ENCODE measurements around the gene FGF9. TPM values are rescaled to one million over a fixed set of nuclear protein-coding genes. Genes with fewer than 3 reads are reported as not detected.

FGF9 gene
- total RNA-seq, 2 experiments from 2014 or later: 0.19 TPM; not detected in 1

DNA sequence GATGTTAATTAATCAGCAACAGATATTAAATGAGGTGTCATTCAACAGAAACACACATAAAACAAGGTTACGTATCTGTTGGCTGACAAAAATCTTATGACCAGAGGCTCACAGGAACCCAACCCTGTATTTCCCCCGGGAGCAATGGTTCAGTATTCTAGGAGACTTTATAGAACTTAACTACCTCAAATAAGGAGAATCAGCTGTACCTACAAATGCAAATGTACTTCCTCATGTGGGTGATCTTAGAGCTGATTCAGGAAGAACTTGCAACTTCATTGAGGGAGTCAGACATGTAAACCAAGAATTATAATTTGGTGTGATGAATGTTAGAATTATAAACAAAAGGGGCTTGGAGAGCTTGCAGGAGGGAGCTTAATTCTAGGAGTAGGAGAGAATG, 20.1 kb downstream of the FGF9 start:
- ATAC-seq: no peak
- CTCF ChIA-PET: interaction anchor here (0.8 kb wide), 1 partner anchor 10 kb away, joined by 3 read pairs; no protein-coding TSS in a partner anchor
- Mint-ChIP-seq H3K4me1 (peaks cover 10% of the 10 kb centered on the region), H3K27ac (no peak overlapping the region), H3K36me3 (ENCODE audit: low read depth) (no peaks in the 10 kb centered on the region), H3K4me3 (no peak overlapping the region), H3K9me3 (ENCODE audit: low read depth) (no peaks in the 10 kb centered on the region), H3K27me3 (peaks cover 13% of the 10 kb centered on the region)
- DNase-seq: no peak
- POLR2A ChIA-PET: no interaction called here
- intact Hi-C loops (cut with DNase I, micrococcal nuclease): no loop called here

- no peaks in the 10 kb centered on the region for H3K36me3 Mint-ChIP-seq (ENCODE audit: low read depth)
These were observed 20.6 kb downstream of the FGF9 start for GRCh38 chr13:21691500-21691899.

DNA sequence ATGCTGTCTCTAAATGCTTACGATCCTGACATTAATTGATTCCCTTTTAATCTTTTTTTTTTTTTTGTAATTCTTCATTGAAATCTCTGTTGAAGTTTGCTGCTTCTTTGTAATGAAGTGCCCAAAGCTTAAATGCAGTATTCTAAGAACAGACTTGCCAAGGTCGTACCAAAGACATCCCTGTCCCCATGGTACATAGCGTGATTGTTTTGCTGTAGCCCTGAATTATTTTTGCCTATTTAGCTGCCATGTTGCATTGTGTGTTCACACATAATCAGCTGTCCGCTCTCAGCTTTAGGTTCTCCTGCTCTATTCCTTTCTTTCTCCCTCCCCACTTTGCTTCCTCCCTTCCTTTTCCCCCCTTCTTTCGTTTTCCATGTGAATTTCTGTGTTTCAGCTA, 21.1 kb downstream of the FGF9 start:
- H3K36me3 Mint-ChIP-seq (ENCODE audit: low read depth): no peaks in the 10 kb centered on the region
- intact Hi-C loops (cut with DNase I, micrococcal nuclease): no loop called here
- no peak for ATAC-seq
- no peak overlapping the region for H3K4me3 Mint-ChIP-seq
- no peak overlapping the region for H3K27ac Mint-ChIP-seq
- H3K4me1 Mint-ChIP-seq: peaks cover 2% of the 10 kb centered on the region
- H3K27me3 Mint-ChIP-seq: peaks cover 13% of the 10 kb centered on the region
- no peak for DNase-seq
- ChIA-PET CTCF (interaction anchor here (0.6 kb wide), 1 partner anchor 68 kb away, joined by 4 read pairs; no protein-coding TSS in a partner anchor), POLR2A (interaction anchor here (0.7 kb wide), 1 partner anchor 361 kb away, joined by 3 read pairs; no protein-coding TSS in a partner anchor)
- H3K9me3 Mint-ChIP-seq (ENCODE audit: low read depth): no peaks in the 10 kb centered on the region

More at GRCh38 chr13:21691500-21691899, 20.6 kb downstream of the FGF9 start:
- no peaks in the 10 kb centered on the region for H3K9me3 Mint-ChIP-seq (ENCODE audit: low read depth)
- H3K27ac Mint-ChIP-seq: no peak overlapping the region
- ATAC-seq (no peak), DNase-seq (no peak)
- POLR2A ChIA-PET: no interaction called here
- peaks cover 13% of the 10 kb centered on the region for H3K27me3 Mint-ChIP-seq
- intact Hi-C loops (cut with DNase I, micrococcal nuclease): no loop called here
- peaks cover 7% of the 10 kb centered on the region for H3K4me1 Mint-ChIP-seq
- CTCF ChIA-PET: interaction anchor here (0.8 kb wide), 1 partner anchor 10 kb away, joined by 3 read pairs; no protein-coding TSS in a partner anchor
- H3K4me3 Mint-ChIP-seq: no peak overlapping the region

GRCh38 chr13:21694831-21695230, 24.0 kb downstream of the FGF9 start:
- Mint-ChIP-seq H3K4me1 (no peaks in the 10 kb centered on the region), H3K9me3 (ENCODE audit: low read depth) (no peaks in the 10 kb centered on the region), H3K4me3 (no peak overlapping the region), H3K36me3 (ENCODE audit: low read depth) (no peaks in the 10 kb centered on the region), H3K27me3 (peaks cover 12% of the 10 kb centered on the region), H3K27ac (no peak overlapping the region)
- ChIA-PET CTCF (no interaction called here), POLR2A (interaction anchor here (0.5 kb wide), 1 partner anchor 99 kb away, joined by 3 read pairs; no protein-coding TSS in a partner anchor)
- intact Hi-C loops (cut with DNase I, micrococcal nuclease): no loop called here
- no peak for ATAC-seq
- no peak for DNase-seq

DNA sequence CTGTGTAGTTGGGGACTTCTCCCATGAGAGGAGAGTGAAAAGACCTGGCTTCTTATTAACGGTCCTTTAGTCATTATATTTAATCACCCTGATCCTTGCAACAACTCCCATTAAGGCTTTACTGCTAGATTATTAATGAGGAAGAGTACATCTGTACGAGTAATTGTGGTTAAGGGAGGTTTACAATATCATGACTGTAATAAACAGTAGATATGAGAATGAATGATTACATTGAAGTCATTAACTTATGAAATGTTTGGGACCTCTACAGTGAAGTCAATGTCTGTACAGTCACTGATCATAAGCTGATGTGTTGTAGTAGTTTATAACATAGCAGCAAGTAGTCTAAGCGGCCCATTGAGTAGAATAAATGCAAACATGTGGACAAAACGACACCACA, 24.7 kb downstream of the FGF9 start:
- Mint-ChIP-seq H3K27me3 (peaks cover 9% of the 10 kb centered on the region), H3K27ac (no peak overlapping the region), H3K4me1 (no peaks in the 10 kb centered on the region), H3K36me3 (ENCODE audit: low read depth) (no peaks in the 10 kb centered on the region), H3K9me3 (ENCODE audit: low read depth) (no peaks in the 10 kb centered on the region), H3K4me3 (no peak overlapping the region)
- no peak for DNase-seq
- ChIA-PET POLR2A (no interaction called here), CTCF (no interaction called here)
- intact Hi-C loops (cut with DNase I, micrococcal nuclease): no loop called here
- no peak for ATAC-seq

DNA sequence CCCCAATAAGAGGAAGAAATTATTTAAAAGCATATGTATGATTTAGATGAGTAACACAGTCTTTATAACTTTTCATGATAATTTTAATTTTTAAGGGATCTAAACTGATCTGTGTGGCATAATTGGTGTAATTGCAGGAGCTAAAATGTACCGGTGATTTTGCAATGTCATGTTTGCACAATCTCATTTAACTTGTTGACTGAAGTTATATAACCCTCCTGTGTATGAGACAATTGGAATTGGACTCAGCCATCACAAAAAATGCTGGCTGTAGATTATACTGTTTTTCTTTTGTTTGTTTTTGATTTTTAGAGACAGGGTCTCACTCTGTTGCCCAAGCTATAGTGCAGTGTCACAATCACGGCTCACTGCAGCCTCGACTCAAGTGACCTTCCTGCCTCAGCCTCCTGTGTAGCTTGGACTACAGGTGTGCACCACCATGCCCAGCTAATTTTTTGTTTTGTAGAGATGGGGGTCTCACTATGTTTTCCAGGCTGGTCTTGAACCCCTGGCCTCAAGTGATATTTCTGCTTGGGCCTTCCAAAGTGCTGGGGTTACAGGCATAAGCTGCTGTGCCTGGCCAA, 26.1 kb downstream of the FGF9 start:
- no peak overlapping the region for H3K4me3 Mint-ChIP-seq

DNA sequence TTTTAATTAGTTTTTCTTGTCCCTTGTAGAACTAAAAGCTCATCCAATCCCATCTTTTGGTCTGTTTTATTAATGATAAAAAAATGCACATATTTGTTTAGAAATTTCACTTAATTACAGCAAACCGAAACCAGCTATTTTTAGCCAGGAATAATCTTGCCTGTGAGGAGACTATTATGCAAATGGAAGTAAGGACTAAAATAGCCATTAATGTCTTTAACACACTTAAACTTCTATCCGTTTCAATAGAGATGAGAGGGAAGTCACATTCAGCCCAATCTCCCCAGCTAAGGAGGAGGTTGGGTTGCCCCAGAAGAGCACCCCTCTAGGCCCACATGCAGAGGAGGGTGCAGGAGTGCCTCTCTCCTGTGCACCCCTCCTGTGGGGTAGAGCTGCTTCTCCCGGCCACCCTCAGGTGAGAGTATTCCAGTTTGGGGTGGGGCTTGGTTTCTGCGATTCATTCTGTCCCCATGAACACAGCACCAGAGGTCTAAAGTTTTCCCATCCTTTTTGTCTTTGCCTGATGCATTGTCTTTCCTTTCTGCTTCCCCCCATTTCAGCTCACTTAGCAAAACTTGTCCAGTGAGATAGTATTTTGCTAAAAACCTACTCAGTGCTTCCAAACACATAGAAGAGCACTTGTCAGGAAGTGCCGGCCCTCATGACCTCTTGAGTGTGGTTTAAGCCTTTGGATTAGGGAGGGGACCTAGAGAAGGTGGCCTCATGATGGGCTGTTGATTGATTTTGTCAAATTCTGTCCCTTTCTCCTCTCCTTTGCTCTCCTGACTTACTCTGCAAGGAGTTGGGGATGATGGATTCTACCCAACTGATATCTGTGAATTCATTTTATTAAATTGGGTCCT, 28.2 kb downstream of the FGF9 start:
- intact Hi-C loops (cut with DNase I, micrococcal nuclease): no loop called here
- ChIA-PET POLR2A (interaction anchor here (0.6 kb wide), 1 partner anchor 42 kb away, joined by 3 read pairs; no protein-coding TSS in a partner anchor), CTCF (interaction anchor here (0.5 kb wide), 1 partner anchor 63 kb away, joined by 3 read pairs; no protein-coding TSS in a partner anchor)
- no peak overlapping the region for H3K4me3 Mint-ChIP-seq
- H3K27me3 Mint-ChIP-seq: peaks cover 2% of the 10 kb centered on the region
- DNase-seq (no peak), ATAC-seq (no peak)
- no peak overlapping the region for H3K27ac Mint-ChIP-seq
- H3K4me1 Mint-ChIP-seq: no peaks in the 10 kb centered on the region
- no peaks in the 10 kb centered on the region for H3K9me3 Mint-ChIP-seq (ENCODE audit: low read depth)
- H3K36me3 Mint-ChIP-seq (ENCODE audit: low read depth): no peaks in the 10 kb centered on the region

More for the DNA sequence above, 26.1 kb downstream of the FGF9 start:
- intact Hi-C loops (cut with DNase I, micrococcal nuclease): no loop called here
- Mint-ChIP-seq H3K27ac (no peak overlapping the region), H3K27me3 (peaks cover 7% of the 10 kb centered on the region), H3K4me1 (no peaks in the 10 kb centered on the region), H3K9me3 (ENCODE audit: low read depth) (no peaks in the 10 kb centered on the region), H3K36me3 (ENCODE audit: low read depth) (no peaks in the 10 kb centered on the region)
- DNase-seq (no peak), ATAC-seq (no peak)
- ChIA-PET CTCF (interaction anchor here (1.1 kb wide), 1 partner anchor 18 kb away, joined by 3 read pairs; no protein-coding TSS in a partner anchor), POLR2A (no interaction called here)

DNA sequence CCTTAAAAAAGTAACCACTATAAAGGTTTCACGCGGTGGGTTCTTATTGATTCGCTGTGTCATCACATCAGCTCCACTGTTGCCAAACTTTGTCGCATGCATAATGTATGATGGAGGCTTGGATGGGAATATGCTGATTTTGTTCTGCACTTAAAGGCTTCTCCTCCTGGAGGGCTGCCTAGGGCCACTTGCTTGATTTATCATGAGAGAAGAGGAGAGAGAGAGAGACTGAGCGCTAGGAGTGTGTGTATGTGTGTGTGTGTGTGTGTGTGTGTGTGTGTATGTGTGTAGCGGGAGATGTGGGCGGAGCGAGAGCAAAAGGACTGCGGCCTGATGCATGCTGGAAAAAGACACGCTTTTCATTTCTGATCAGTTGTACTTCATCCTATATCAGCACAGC, 30.6 kb downstream of the FGF9 start:
- no peak for ATAC-seq
- H3K4me1 Mint-ChIP-seq: no peaks in the 10 kb centered on the region
- ChIA-PET CTCF (no interaction called here), POLR2A (no interaction called here)
- peaks cover 5% of the 10 kb centered on the region for H3K27me3 Mint-ChIP-seq
- H3K27ac Mint-ChIP-seq: no peak overlapping the region
- no peak overlapping the region for H3K4me3 Mint-ChIP-seq
- DNase-seq: no peak
- no peaks in the 10 kb centered on the region for H3K9me3 Mint-ChIP-seq (ENCODE audit: low read depth)
- no peaks in the 10 kb centered on the region for H3K36me3 Mint-ChIP-seq (ENCODE audit: low read depth)
- intact Hi-C loops (cut with DNase I, micrococcal nuclease): no loop called here

GRCh38 chr13:21703846-21704245, 33.0 kb downstream of the FGF9 start:
- intact Hi-C loops (cut with DNase I, micrococcal nuclease): no loop called here
- ATAC-seq (no peak), DNase-seq (no peak)
- Mint-ChIP-seq H3K4me1 (no peaks in the 10 kb centered on the region), H3K27ac (no peak overlapping the region), H3K36me3 (ENCODE audit: low read depth) (no peaks in the 10 kb centered on the region), H3K9me3 (ENCODE audit: low read depth) (no peaks in the 10 kb centered on the region), H3K27me3 (peaks cover 6% of the 10 kb centered on the region), H3K4me3 (no peak overlapping the region)
- CTCF ChIA-PET: no interaction called here
- POLR2A ChIA-PET: no interaction called here

DNA sequence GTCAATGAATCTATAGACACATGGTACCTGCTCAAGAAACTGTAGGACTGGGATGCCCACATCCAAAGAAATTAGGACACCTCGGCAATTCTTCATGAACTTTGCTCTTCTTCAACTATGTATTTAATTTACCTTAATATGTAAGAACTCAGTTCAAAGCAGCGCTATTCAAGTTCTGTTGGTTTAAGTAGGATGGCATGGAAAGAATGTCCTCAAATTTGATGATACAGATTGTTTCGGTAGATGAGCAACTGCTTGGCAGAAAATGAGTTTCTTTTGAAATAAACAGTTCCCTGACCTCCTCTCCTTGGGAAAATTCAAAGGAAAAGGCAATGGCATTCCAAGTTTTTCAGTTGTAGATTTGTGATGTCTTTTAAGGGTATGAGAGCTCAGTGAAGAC, 36.7 kb downstream of the FGF9 start:
- DNase-seq: no peak
- Mint-ChIP-seq H3K27me3 (peaks cover 13% of the 10 kb centered on the region), H3K4me3 (no peak overlapping the region), H3K27ac (no peak overlapping the region), H3K4me1 (no peaks in the 10 kb centered on the region), H3K9me3 (ENCODE audit: low read depth) (peaks cover 11% of the 10 kb centered on the region), H3K36me3 (ENCODE audit: low read depth) (peaks cover 4% of the 10 kb centered on the region)
- CTCF ChIA-PET: no interaction called here
- intact Hi-C loops (cut with DNase I, micrococcal nuclease): no loop called here
- no peak for ATAC-seq
- POLR2A ChIA-PET: no interaction called here

GRCh38 chr13:21709697-21710096, 38.8 kb downstream of the FGF9 start:
- Mint-ChIP-seq H3K27ac (no peak overlapping the region), H3K4me1 (no peaks in the 10 kb centered on the region), H3K36me3 (ENCODE audit: low read depth) (peaks cover 4% of the 10 kb centered on the region), H3K9me3 (ENCODE audit: low read depth) (peaks cover 11% of the 10 kb centered on the region), H3K27me3 (peaks cover 18% of the 10 kb centered on the region), H3K4me3 (no peak overlapping the region)
- intact Hi-C loops (cut with DNase I, micrococcal nuclease): no loop called here
- CTCF ChIA-PET: no interaction called here
- ATAC-seq: no peak
- no peak for DNase-seq
- POLR2A ChIA-PET: no interaction called here

DNA sequence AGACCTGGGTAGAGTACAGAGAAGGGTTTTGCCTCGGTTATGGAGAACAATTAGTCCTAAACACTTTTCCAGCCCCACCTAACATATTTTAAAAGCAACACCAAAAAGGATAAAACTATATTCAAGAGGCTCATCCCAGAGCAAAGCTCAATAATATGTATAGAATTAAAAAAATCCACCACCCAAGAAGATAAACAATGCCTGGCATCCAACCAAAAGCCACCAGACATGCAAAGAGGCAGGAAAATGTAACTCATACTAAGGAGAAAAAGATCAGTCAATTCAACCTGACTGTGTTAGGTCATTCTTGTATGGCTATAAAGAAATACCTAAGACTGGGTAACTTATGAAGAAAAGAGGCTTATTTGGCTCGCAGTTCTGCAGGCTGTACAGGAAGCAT, 39.3 kb downstream of the FGF9 start:
- DNase-seq (no peak), ATAC-seq (no peak)
- Mint-ChIP-seq H3K27me3 (peaks cover 18% of the 10 kb centered on the region), H3K36me3 (ENCODE audit: low read depth) (peaks cover 4% of the 10 kb centered on the region), H3K27ac (no peak overlapping the region), H3K4me3 (no peak overlapping the region), H3K4me1 (no peaks in the 10 kb centered on the region), H3K9me3 (ENCODE audit: low read depth) (peaks cover 11% of the 10 kb centered on the region)
- CTCF ChIA-PET: no interaction called here
- POLR2A ChIA-PET: no interaction called here
- intact Hi-C loops (cut with DNase I, micrococcal nuclease): no loop called here

Measured in activated CD4-positive, alpha-beta T cell treated with anti-CD3 and anti-CD28 coated beads for 36 hours (primary cell).